GM21526 (cell line): ENCODE measurements around the gene VSIG10L.

Experiments
- ATAC-seq: cut with Tn5 transposase; IDR thresholded peaks from one replicate; pipeline ENCODE4 v1.9.1; 2021; ENCODE audit warnings: moderate library complexity; ENCODE audit not compliant: unreplicated experiment, low FRiP score

VSIG10L gene

GRCh38 chr19:51319649-51320279 lies 22.2 kb downstream of the VSIG10L start:
- no peak for ATAC-seq

GRCh38 chr19:51318687-51319648 lies 23.0 kb downstream of the VSIG10L start:
- ATAC-seq: no peak

- ATAC-seq: no peak
Measured at GRCh38 chr19:51317968-51318367, 24.0 kb downstream of the VSIG10L start.

- ATAC-seq: no peak
Measured at GRCh38 chr19:51317376-51317775, 24.6 kb downstream of the VSIG10L start.

GRCh38 chr19:51316688-51317087 lies 25.3 kb downstream of the VSIG10L start:
- ATAC-seq: no peak

- ATAC-seq: no peak
Measured at GRCh38 chr19:51311351-51312257, 30.3 kb downstream of the VSIG10L start, which contains the start of gene IGLON5. IGLON5 (plus strand) TSS chr19:51311644; CDS start chr19:51311848, 204 bp downstream.

- ATAC-seq: no peak
Measured at GRCh38 chr19:51305479-51305878, 36.5 kb downstream of the VSIG10L start.

GRCh38 chr19:51301266-51301665 lies 40.7 kb downstream of the VSIG10L start:
- no peak for ATAC-seq

GRCh38 chr19:51297406-51297805 lies 44.5 kb downstream of the VSIG10L start:
- ATAC-seq: no peak

- no peak for ATAC-seq
Measured at GRCh38 chr19:51296336-51297093, 45.4 kb downstream of the VSIG10L start.

GRCh38 chr19:51295382-51296126 lies 46.4 kb downstream of the VSIG10L start:
- no peak for ATAC-seq

- no peak for ATAC-seq
Measured at GRCh38 chr19:51294977-51295375, 47.0 kb downstream of the VSIG10L start.

GRCh38 chr19:51294211-51294976 lies 47.5 kb downstream of the VSIG10L start:
- ATAC-seq: no peak

GRCh38 chr19:51293571-51294210 lies 48.2 kb downstream of the VSIG10L start:
- no peak for ATAC-seq

- ATAC-seq: no peak
Measured at GRCh38 chr19:51292971-51293370, 49.0 kb downstream of the VSIG10L start.

- no peak for ATAC-seq
Measured at GRCh38 chr19:51289635-51290034, 52.3 kb downstream of the VSIG10L start.

GRCh38 chr19:51285682-51286081 lies 56.3 kb downstream of the VSIG10L start:
- ATAC-seq: no peak

- ATAC-seq: no peak
Measured at GRCh38 chr19:51282335-51282734, 59.6 kb downstream of the VSIG10L start.
